Measurements from ENCODE around the gene PDLIM4.

PDLIM4 gene

GRCh38 chr5:132305420-132305819, 47.9 kb downstream of the PDLIM4 start:
- no peak for DNase-seq (ENCODE audit: low read depth in 2 of 2)

GRCh38 chr5:132308701-132309100, 51.2 kb downstream of the PDLIM4 start:
- no peak for DNase-seq (ENCODE audit: low read depth in 2 of 2)

GRCh38 chr5:132309679-132310078, 52.2 kb downstream of the PDLIM4 start:
- no peak for DNase-seq (ENCODE audit: low read depth in 2 of 2)

- no peak for DNase-seq (ENCODE audit: low read depth in 2 of 2)
Observed at GRCh38 chr5:132310141-132310834, 52.8 kb downstream of the PDLIM4 start.

GRCh38 chr5:132313366-132313765, 55.9 kb downstream of the PDLIM4 start:
- DNase-seq (ENCODE audit: low read depth in 2 of 2): no peak

GRCh38 chr5:132313961-132314432, 56.5 kb downstream of the PDLIM4 start:
- DNase-seq (ENCODE audit: low read depth in 2 of 2): no peak

- DNase-seq (ENCODE audit: low read depth in 2 of 2): no peak
Observed at GRCh38 chr5:132315529-132316067, 58.1 kb downstream of the PDLIM4 start.

- no peak for DNase-seq (ENCODE audit: low read depth in 2 of 2)
Observed at GRCh38 chr5:132319975-132320374, 62.5 kb downstream of the PDLIM4 start.

- DNase-seq (ENCODE audit: low read depth in 2 of 2): no peak
Observed at GRCh38 chr5:132321109-132321721, 63.7 kb downstream of the PDLIM4 start.

- DNase-seq (ENCODE audit: low read depth in 2 of 2): no peak
Observed at GRCh38 chr5:132322266-132322665, 64.8 kb downstream of the PDLIM4 start.
